NCI-H1417 (cell line): ENCODE data around the gene ZNF70.

Experiments
- DNase-seq, 3 experiments: peaks; one replicate each; lab custom pipeline; 2025; lab: John Stamatoyannopoulos, UW

Gene ZNF70

DNA sequence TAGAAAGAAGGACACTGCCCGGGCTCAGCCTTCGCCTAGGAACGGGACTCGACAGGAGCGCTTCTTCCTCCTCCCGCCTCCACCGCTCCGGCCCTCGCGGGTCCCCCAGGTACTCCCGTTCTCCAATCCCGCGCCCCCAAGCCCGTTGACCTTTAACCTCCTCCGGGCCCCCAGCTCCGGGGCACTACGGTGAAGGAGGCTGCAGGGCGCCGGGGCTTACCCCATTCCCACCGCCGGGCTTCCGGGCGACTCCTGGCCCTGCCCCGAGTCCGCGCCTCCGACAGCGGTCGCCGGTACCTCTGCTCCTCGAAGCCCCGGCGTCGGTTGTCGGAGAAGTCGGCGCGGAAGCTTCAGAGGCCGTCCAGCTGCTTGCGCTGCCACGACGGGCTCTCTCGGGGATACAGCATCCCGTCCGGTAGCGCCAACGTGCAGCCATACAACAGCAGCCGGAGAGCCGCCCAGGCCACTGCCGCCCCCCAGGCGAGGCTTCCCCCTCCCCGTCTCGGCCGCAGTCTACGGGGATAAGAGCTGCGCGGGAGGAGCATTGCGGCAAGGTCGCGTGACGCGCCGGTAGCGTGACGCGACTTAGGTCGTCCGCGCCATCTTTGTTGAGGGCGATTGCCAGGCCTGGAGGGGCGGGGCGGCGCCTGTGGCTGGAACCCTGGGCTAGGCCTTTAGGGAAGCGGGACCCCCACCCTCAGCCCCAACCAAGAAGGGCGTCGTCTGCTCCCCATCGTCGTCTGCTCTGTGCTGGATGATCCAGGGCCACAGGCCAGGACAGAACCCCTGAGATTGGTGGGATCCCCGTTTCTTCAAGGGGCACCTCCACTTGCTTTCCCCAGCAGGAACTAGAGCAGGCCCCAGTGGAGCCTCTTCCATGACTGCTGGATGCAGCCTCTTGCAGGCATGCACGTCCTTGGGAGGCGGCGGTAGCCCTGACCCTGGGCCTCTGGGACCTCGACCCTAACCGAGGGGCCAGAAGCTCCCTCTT is 33.8 kb downstream of the ZNF70 start:
- DNase-seq: peak; percentile 77 to 83 (median 82)

GRCh38 chr22:23715806-23716375 is 35.0 kb downstream of the ZNF70 start:
- no peak for DNase-seq

DNA sequence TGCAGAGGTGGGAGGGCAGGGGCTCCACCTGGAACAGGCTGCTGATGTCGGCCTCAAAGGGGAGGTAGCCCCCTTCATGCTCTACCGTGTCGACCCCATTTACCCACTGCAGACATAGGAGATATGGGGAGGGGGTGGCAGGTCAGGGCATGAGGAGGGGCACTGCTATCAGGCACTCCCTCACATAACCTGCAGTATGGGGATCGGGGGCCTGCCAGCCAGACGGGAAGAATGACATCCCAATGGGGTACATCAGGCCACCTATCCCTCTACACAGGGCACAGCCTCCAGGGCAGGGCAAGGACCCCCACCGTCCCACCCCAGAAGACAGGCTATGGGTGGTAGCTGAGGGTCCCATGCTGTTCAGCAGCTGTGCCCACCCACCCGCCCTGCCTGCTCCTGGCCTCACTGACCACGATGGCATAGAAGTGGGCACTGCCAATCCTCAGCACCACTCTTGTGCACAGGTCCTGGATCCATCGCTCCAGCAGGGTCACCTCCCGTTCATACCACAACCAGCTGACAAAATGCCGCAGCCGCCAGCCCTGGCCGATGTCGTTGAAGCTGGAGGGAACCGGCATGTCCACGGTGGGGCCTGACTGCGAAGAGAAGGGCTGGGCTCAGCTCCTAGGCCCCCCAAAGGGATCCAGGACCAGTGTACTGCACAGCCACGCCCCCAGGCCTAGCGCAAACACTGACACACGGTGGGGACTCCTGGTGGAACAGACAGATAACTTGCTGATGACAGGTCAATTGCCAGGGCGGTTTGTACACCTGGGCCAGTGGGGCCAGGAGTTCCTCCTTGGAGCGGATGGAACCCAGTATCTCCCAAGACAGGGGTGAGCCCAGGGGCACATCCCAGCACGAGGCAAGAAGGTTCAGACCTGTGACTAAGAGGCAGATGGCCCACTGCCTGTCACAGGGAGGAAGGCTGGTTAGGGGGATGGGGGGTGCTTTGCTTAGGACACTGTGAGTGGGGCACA is 36.0 kb downstream of the ZNF70 start:
- no peak for DNase-seq

- DNase-seq: no peak
Measured at GRCh38 chr22:23713696-23714595, 37.0 kb downstream of the ZNF70 start.

DNA sequence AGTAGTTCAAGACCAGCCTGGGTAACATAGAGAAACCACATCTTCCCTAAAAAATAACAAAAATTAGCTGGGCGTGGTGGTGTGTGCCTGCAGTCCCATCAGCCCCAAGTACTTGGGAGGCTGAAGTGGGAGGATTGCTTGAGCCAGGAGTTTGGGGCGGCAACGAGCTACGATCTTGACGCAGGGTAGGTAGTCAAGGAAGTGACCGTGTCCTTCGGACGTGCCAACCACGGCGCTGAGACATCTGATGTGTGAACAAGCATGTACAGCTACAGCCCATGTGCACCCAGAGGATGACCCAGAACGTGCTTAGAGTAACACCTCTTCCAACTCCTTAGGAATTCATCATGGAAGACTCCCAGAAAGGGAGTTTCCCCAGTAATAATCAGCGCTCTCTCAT is 38.7 kb downstream of the ZNF70 start:
- DNase-seq: no peak

GRCh38 chr22:23709107-23709506 is 41.8 kb downstream of the ZNF70 start:
- no peak for DNase-seq

- DNase-seq: no peak
Measured at GRCh38 chr22:23708270-23708669, 42.6 kb downstream of the ZNF70 start.

- DNase-seq: no peak
Measured at GRCh38 chr22:23705358-23705757, 45.6 kb downstream of the ZNF70 start.

DNA sequence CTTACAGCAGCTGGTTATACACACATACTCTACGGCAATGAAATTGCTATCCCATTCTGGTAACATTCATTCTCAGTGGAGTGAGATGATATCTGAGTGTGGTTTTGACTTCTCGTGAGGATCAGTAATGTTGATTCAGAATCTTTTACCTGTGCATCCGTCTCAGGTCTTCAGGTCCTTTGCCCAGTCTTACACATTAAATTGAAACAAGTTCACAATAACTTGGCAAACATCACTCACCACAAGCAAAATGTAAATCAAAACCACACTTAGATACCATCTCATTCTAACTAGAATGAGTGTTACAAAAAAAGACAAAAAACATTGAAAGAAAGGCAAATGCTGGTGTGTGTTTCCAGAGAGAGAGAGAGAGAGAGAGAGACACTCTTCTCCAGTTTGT is 46.1 kb downstream of the ZNF70 start:
- DNase-seq: no peak

GRCh38 chr22:23704062-23704461 is 46.9 kb downstream of the ZNF70 start:
- no peak for DNase-seq

DNA sequence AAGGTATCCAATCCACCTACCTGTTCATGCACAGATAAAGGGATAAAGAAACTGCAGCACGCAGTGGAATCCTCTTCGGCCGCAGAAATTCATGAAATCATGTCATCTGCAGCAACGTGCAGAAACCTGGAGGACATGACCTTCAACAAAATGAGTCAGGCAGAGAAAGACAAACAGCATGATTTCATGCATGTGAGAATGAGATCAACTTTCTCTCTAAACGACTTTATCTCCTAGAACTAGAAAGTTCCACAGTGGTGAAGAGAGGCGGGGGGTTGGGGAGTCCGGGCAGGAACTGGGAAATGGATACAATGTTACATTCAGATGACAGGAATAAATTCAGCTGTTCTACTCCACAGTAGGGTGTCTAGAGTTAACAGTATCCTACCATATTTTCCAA is 50.2 kb downstream of the ZNF70 start:
- no peak for DNase-seq

- no peak for DNase-seq
Measured at GRCh38 chr22:23698673-23699235, 52.2 kb downstream of the ZNF70 start.

GRCh38 chr22:23698094-23698493 is 52.8 kb downstream of the ZNF70 start:
- no peak for DNase-seq

DNA sequence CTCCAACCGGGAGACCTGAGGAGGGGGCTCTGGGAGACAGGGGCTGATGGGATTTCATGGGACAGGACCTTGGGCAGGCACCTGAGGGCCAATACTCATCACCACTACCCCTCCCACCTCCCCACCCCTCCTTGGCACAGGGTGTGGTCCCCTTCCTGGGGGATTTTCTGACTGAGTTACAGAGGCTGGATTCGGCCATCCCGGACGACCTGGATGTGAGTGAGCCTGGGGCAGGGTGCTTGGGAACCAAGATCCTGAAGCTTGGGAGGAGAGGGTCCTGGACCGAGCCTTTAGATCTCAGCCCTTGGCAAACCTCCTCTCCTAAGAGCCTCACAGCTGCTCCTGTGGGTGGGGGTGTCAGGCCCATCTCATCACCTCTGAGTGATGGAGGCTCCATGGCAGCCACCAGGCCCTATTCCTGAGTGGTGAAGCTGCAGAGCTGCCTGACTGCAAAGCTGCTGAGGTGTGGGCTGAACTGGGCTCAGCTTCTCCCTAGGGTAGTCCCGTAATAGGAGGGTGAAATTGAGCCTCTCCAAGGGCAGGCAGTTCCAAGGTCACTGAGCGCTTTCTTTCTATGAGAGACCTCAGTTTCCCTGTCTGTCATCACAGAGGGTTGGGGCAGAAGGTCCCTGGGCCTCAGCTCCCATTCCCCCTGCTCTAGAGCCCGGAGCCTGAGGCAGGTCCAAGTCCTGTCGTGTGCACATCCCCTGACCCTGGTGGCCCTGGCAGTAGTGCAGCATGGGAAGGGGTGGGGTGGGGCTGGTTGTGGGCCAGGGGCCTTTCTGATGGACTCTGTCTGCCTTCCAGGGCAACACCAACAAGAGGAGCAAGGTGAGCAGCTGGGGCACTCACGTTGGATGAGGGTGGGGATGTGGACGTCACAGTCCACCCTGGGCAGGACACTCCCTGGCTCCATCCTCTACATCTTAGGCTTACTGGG is 53.6 kb downstream of the ZNF70 start:
- DNase-seq: no peak

GRCh38 chr22:23696326-23696851 is 54.5 kb downstream of the ZNF70 start:
- DNase-seq: no peak

DNA sequence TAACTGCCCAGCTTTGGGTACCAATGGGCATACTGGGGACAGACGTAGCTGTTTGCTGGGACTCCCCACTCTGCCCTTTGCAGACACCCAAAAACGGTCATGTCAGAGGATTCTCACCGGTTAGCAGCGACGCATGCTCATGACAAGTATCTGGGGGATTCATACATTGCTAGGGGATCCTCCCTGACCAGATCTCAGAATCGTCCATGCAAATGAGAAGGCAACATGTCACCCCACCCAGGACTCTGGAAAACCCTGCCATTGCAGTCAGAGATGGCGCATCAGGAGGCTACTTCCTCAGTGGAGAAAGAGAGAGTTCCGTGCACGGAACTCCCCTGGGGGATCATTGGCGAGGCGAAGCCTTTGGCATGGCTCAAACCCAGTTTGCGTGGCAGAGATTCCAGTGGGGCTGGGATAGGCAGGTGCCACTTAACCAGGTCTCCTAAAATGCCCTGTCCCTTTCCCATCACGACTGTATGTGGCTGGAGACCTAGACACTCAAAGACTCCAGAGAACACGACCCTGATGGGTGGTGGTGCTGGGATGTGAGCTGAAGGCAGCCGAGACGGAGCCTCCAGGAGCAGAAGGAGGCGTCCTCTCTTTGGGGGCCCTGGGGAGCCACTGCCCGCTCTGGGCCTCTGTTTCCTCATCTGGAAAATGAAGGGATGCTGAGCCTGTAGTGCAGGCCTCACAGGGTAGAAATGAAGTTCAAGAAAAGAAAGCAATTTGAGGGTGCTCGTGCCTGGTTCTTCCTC is 55.2 kb downstream of the ZNF70 start:
- DNase-seq: no peak

DNA sequence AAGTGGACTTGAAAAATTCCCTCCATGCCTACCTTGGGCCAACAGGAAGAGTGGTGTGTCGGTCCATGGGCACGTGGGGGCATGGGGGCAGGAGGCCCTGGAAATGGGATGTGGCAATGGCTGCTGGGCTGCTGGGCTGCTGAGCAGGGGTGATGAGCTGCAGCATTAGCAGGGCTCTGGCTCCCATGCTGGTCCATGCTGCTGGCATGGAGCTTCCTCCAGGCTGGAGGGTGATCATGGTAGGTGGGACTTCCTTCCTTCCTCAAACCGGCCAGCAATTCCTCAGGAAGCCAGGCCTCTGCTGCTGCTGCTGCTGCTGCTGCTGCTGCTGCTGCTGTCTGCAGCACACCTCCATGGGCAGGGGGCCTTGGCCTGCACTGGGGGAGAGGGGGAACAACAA is 55.8 kb downstream of the ZNF70 start:
- DNase-seq: no peak

GRCh38 chr22:23693979-23694680 is 56.8 kb downstream of the ZNF70 start:
- no peak for DNase-seq
